Omental fat pad (tissue), 4 donors: ENCODE measurements around the gene PLCL2. TPM values are rescaled to one million over a fixed set of nuclear protein-coding genes. Genes with fewer than 3 reads are reported as not detected.
"Not testable (repeated sequence)": the region's sequence is repeated elsewhere in the genome, so short reads cannot be mapped to it uniquely, and the experiment has no call there.

Experiments used
- ATAC-seq: fragments of 150-250 bp; one replicate; pipeline ENCODE4 v1.9.1; 2016; ENCODE audit warnings: mild to moderate bottlenecking, moderate library complexity; ENCODE audit not compliant: low FRiP score
- DNase-seq: peaks from one replicate; pipeline ENCODE4 v3.0.0-alpha.2; 2019; ENCODE audit warnings: low spot score
- CTCF ChIP-seq, 3 donors: fragments of 450-650 bp; IDR thresholded peaks; one replicate each; pipeline ENCODE4 v1.5.1; 2016 to 2017; ENCODE audit warnings: antibody characterized with exemption in 3 of 3, mild to moderate bottlenecking in 3 of 3, moderate library complexity in 2 of 3
- total RNA-seq, 4 donors: library from RNA; depleted of rRNA; stranded (reverse); fragments of >200 nt; gene quantifications; one replicate each; pipeline ENCODE4 v1.1.0, GENCODE V29; 2016

PLCL2 gene
- total RNA-seq, 4 donors from 2014 or later = 10.8 to 28.5 (median 16.3) TPM

DNA sequence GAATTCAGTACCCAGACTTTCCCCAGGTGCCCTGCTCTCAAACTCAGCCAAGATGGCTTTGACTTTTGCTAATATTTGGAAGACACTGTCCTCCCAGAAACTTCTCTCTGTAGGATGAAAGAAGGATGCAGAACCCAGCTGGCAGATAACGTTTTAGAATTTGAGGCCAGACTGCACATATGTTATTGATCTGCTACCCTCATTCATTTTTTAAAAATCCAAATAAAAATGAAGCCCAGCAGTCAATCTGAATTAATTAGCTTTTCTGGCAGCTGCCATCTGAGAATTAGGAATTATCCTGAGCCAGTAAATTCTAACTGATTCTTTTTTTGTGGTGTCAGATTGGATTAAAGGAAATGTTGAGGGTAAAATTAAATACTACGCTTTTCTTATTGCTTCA lies 236.6 kb downstream of the PLCL2 start:
- TF ChIP-seq CTCF (IDR thresholded peaks at IDR 0.05) = no peak
- DNase-seq = no peak
- no peak for ATAC-seq

DNA sequence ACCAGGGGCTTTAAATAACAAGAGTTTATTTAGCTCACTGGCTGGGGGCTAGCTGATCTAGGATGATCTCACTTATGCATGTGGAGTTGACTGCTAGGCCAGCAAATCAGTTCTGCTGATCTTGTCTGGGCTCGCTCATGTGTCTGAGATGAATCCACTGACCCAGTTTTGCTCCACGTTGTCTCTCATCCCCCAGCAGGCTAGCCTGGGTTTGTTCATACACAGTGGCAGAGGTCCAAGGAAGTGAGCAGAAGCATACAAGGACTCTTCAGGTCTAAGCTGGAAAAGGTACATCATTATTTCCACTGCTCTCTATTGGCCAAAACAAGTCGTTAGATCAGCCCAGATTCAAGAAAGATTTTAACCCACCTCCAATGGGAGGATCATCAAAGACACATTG lies 238.0 kb downstream of the PLCL2 start:
- TF ChIP-seq CTCF (IDR thresholded peaks at IDR 0.05) = no peak
- DNase-seq = no peak
- no peak for ATAC-seq

DNA sequence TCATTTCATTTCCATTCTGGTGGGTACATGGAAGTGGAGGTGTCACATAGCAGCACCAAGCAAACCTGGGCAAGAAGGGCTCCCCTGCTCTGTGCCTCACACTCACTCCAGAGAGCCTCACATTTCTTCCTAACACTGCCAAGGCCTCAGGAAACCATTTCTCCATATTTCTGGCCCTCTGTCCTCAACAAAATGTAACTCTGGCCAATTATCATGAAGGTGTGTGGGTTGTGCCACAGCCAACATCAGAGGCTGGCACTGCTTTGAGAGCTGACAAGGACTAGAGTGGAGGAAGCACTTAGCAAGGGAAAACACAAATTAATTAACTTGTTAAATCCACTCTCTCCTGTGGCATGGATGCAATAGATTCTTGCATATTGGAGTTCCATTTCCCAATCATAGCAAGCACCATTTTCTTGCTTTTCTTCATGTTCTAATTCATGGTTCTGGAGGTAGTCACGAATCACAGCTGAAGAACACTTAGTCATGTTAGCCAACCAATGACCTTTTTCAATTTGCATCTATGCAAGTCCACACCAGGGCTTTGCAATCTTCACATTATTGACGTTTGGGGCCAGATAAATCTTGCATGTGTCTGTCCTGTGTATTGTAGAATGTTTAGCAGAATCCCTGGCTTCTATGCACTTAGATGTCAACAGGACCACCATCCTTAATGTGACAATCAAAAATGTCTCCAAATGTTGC lies 241.1 kb downstream of the PLCL2 start:
- TF ChIP-seq CTCF (IDR thresholded peaks at IDR 0.05) = no peak
- no peak for ATAC-seq
- no peak for DNase-seq

DNA sequence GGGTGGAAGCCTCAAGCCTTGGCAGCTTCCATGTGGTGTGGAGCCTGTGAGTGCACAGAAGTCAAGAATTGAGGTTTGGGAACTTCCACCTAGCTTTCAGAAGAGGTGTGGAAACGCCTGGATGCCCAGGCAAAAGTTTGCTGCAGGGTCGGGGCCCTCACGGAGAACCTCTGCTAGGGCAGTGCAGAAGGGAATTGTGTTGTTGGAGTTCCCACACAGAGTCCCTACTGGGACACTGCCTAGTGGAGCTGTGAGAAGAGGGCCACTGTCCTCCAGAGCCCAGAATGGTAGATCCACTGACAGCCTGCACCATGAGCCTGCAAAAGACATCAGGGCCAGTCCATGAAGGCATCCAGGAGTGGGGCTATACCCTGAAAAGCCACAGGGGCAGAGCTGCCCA lies 243.9 kb downstream of the PLCL2 start:
- ATAC-seq, DNase-seq: not testable (repeated sequence)

GRCh38 chr3:17129556-17129955 lies 244.8 kb downstream of the PLCL2 start:
- no peak for DNase-seq
- no peak for TF ChIP-seq CTCF (IDR thresholded peaks at IDR 0.05)
- ATAC-seq = no peak

- no peak for TF ChIP-seq CTCF (IDR thresholded peaks at IDR 0.05)
- DNase-seq (no peak), ATAC-seq (no peak)
Observed at GRCh38 chr3:17130956-17131355, 246.2 kb downstream of the PLCL2 start.

GRCh38 chr3:17132286-17133115 lies 247.7 kb downstream of the PLCL2 start:
- ATAC-seq = no peak

More at GRCh38 chr3:17132286-17133115, 247.7 kb downstream of the PLCL2 start:
- DNase-seq = no peak
- TF ChIP-seq CTCF (IDR thresholded peaks at IDR 0.05) = no peak
